Upper lobe of left lung (tissue), 4 donors: ENCODE data around the gene UBE2U.

Experiments used
- CTCF ChIP-seq, 6 experiments: fragments of 450-650 bp in 4 of 6; fragments of 200-600 bp in 2 of 6; sonication (generic) in 2 of 6; IDR thresholded peaks; one replicate each; pipeline ENCODE4 v1.5.1; 2016 to 2019; ENCODE audit warnings: antibody characterized with exemption in 6 of 6
- EP300 ChIP-seq, 4 donors: sonication (generic); formaldehyde crosslinking; IDR thresholded peaks; one replicate each; pipeline ENCODE4 v1.5.1; 2017; ENCODE audit warnings: antibody characterized with exemption in 4 of 4, control low read depth in 2 of 4
- POLR2AphosphoS5 ChIP-seq, 2 donors: sonication (generic); formaldehyde crosslinking; IDR thresholded peaks; one replicate each; pipeline ENCODE4 v1.5.1; 2017; ENCODE audit warnings: antibody characterized with exemption in 2 of 2

- TF ChIP-seq POLR2AphosphoS5 (IDR thresholded peaks at IDR 0.05), result no peak
- no peak for TF ChIP-seq CTCF (IDR thresholded peaks at IDR 0.05)
- TF ChIP-seq EP300 (IDR thresholded peaks at IDR 0.05), result no peak
Measured at GRCh38 chr1:64173336-64173940, 30.0 kb upstream of the UBE2U start.
